ENCODE data around the gene ARHGAP32. TPM values are rescaled to one million over a fixed set of nuclear protein-coding genes. Genes with fewer than 3 reads are reported as not detected.

The ARHGAP32 gene
- total RNA-seq, 4 donors from 2014 or later = 9.8 to 18.8 (median 16.2) TPM

DNA sequence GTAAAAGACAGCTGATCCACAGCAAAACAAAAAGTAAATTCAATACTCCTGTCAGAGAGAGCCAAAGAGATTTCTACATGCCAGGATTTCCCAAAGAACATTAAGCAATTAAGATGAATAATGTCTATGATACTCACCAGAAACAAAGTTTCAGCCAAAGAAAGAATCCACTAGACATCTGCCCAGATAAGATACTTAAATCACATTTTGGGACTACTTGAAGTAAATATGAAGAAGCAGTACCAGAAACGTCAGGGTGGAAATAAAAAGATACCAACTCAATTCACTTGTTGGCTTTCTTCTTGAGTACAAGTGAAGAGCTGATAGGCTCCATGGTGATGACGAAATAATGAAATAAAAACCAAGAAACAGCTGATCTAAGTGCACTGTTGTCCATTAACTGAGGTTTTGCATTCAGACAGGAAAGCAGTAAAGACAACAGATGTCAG is 31.6 kb upstream of the ARHGAP32 start:
- H3K27me3 ChIP-seq = no peaks in the 10 kb centered on the region
- no peak overlapping the region for H3K4me3 ChIP-seq
- no peaks in the 10 kb centered on the region for H3K36me3 ChIP-seq
- TF ChIP-seq POLR2AphosphoS5 (IDR thresholded peaks at IDR 0.05) (no peak), POLR2A (IDR thresholded peaks at IDR 0.05) (no peak), EP300 (IDR thresholded peaks at IDR 0.05) (no peak)
- TF ChIP-seq, protein P1, sequence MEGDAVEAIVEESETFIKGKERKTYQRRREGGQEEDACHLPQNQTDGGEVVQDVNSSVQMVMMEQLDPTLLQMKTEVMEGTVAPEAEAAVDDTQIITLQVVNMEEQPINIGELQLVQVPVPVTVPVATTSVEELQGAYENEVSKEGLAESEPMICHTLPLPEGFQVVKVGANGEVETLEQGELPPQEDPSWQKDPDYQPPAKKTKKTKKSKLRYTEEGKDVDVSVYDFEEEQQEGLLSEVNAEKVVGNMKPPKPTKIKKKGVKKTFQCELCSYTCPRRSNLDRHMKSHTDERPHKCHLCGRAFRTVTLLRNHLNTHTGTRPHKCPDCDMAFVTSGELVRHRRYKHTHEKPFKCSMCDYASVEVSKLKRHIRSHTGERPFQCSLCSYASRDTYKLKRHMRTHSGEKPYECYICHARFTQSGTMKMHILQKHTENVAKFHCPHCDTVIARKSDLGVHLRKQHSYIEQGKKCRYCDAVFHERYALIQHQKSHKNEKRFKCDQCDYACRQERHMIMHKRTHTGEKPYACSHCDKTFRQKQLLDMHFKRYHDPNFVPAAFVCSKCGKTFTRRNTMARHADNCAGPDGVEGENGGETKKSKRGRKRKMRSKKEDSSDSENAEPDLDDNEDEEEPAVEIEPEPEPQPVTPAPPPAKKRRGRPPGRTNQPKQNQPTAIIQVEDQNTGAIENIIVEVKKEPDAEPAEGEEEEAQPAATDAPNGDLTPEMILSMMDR (IDR thresholded peaks at IDR 0.05) = no peak
- peaks cover 0 to 28% (median 0%) of the 10 kb centered on the region in 3 donors for H3K9me3 ChIP-seq
- ATAC-seq = peak; percentile 68
- H3K4me1 ChIP-seq = peaks cover 0 to 28% (median 0%) of the 10 kb centered on the region in 3 donors
- H3K27ac ChIP-seq = peak overlapping the region in 1 of 4 donors; percentile 42
- WGBS, 2 donors (ENCODE audit: low coverage in 1 of 2) = 30 to 73% methylated on average over 2 of the region's 2 CpGs

DNA sequence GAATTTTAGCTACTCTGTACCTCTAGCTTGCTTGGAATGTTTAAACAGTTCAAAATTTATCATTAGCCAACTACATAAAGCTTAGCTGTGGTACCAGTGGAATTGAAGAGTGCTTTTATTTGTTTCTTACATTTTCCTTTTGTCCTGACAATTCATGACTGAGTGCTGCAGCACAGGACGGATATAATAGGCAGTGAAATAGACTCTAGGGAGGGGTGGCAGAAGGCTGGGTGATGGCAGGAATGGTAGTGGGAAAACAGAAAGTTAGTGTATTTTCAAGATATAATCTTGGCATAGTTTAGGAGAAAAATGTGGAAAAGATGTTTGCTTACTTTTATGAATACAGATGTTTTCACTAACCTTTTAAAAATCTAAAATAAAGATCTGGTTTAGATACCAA is 31.1 kb upstream of the ARHGAP32 start:
- TF ChIP-seq, protein P1 (IDR thresholded peaks at IDR 0.05) = no peak
- no peak for TF ChIP-seq POLR2AphosphoS5 (IDR thresholded peaks at IDR 0.05)
- TF ChIP-seq EP300 (IDR thresholded peaks at IDR 0.05) = no peak
- TF ChIP-seq POLR2A (IDR thresholded peaks at IDR 0.05) = no peak
- peaks cover 0 to 28% (median 0%) of the 10 kb centered on the region in 3 donors for H3K9me3 ChIP-seq
- H3K4me3 ChIP-seq = no peak overlapping the region
- H3K4me1 ChIP-seq = peaks cover 0 to 28% (median 0%) of the 10 kb centered on the region in 3 donors
- ATAC-seq = no peak
- no peak overlapping the region for H3K27ac ChIP-seq
- H3K36me3 ChIP-seq = no peaks in the 10 kb centered on the region
- H3K27me3 ChIP-seq = no peaks in the 10 kb centered on the region
- WGBS, 2 donors (ENCODE audit: low coverage in 1 of 2) = 29 to 50% methylated on average over 1 of the region's 1 CpG

DNA sequence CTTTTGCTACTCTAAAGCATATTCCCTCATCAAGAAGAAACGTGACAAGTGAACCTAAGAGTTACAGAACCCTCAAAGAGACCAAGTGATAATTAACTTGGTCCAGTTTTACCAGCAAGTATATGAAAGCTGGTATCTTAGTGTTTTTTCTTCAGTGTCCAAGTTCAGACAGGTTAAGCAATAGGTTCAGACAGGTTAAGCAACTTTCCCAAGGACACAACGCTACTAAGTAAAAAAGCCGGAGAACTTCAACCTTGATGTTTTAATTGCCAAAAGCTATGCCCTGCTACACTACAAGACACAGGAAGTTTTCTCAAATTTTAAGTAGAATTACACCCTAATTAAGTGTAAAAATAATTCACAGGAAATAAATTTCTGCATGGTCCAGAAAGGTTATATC is 30.0 kb upstream of the ARHGAP32 start:
- H3K9me3 ChIP-seq = peaks cover 0 to 18% (median 0%) of the 10 kb centered on the region in 3 donors
- H3K27me3 ChIP-seq = no peaks in the 10 kb centered on the region
- no peak for ATAC-seq
- no peak overlapping the region for H3K27ac ChIP-seq
- no peak overlapping the region for H3K4me3 ChIP-seq
- 93 to 98% methylated on average over 3 of the region's 3 CpGs for WGBS, 2 donors (ENCODE audit: low coverage in 1 of 2)
- no peak for TF ChIP-seq POLR2AphosphoS5 (IDR thresholded peaks at IDR 0.05)
- no peak for TF ChIP-seq POLR2A (IDR thresholded peaks at IDR 0.05)
- TF ChIP-seq, protein P1 (IDR thresholded peaks at IDR 0.05) = no peak
- no peak for TF ChIP-seq EP300 (IDR thresholded peaks at IDR 0.05)
- peaks cover 0 to 28% (median 0%) of the 10 kb centered on the region in 3 donors for H3K4me1 ChIP-seq
- no peaks in the 10 kb centered on the region for H3K36me3 ChIP-seq

DNA sequence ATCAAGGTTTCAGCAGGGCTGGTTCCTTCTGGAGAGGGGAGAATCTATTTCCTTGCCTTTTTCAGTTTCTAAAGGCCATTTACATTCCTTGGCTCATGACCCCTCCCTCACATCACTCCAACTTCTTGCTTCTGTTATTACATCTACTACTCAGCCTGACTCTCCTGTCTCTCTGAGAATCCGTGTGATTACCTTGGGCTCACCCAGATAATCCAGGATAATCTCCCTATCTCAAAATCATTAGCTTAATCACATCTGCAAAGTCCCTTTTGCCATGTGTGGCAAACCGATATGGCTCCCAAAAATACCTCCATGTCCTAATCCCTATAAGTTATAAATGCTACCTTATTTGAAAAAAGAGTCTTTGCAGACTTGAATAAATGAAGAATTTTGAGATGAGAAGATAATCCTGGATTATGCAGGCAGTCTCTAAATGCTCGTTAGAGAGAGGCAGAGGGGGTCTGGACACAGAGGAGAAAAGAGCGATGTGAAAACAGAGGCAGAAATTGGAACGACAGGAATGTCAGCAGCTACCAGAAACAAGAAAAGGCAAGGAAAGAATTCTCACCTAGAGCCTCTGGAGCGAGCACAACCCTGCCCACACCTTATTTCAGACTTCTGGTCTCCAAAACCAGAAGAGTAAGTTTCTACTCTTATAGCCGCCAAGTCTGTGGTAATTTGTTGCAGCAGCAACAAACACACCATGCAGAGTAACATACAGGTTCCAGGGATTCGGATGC is 23.6 kb upstream of the ARHGAP32 start:
- ATAC-seq = no peak
- no peaks in the 10 kb centered on the region for H3K36me3 ChIP-seq
- H3K27me3 ChIP-seq = no peaks in the 10 kb centered on the region
- TF ChIP-seq POLR2A (IDR thresholded peaks at IDR 0.05) = no peak
- TF ChIP-seq, protein P1 (IDR thresholded peaks at IDR 0.05) = no peak
- TF ChIP-seq POLR2AphosphoS5 (IDR thresholded peaks at IDR 0.05) = no peak
- no peak for TF ChIP-seq EP300 (IDR thresholded peaks at IDR 0.05)
- H3K4me1 ChIP-seq = peaks cover 0 to 14% (median 0%) of the 10 kb centered on the region in 3 donors
- WGBS, 2 donors (ENCODE audit: low coverage in 1 of 2) = 84 to 93% methylated on average over 8 of the region's 8 CpGs
- no peaks in the 10 kb centered on the region for H3K9me3 ChIP-seq
- H3K27ac ChIP-seq = no peak overlapping the region
- H3K4me3 ChIP-seq = no peak overlapping the region
